WTC11 (cell line): Measurements from ENCODE around the gene GNRH2. TPM values are rescaled to one million over a fixed set of nuclear protein-coding genes. Genes with fewer than 3 reads are reported as not detected.

Experiments used
- ATAC-seq: fragments of 200-7000 bp; cut with Tn5 transposase; 2 replicates; pipeline ENCODE4 v1.10.0; 2021; ENCODE audit warnings: mild to moderate bottlenecking, moderate library complexity
- CTCF ChIA-PET: fragments of 300-600 bp; sonication (Branson Sonifier 250); formaldehyde crosslinking; loops from one replicate; lab custom pipeline; 2021; ENCODE audit warnings: antibody characterized with exemption; lab: Charles Lee
- POLR2A ChIA-PET: fragments of 350-600 bp; sonication (Branson Sonifier 250); formaldehyde crosslinking; loops from one replicate; lab custom pipeline; 2021; ENCODE audit warnings: antibody characterized with exemption; lab: Charles Lee
- DNase-seq: peaks from one replicate; pipeline ENCODE4 v3.0.0; 2021; ENCODE audit warnings: low spot score
- H3K27ac Mint-ChIP-seq: 2 replicates; pipeline ENCODE4 v1.8.0; 2021; ENCODE audit warnings: mixed read lengths
- H3K27me3 Mint-ChIP-seq: 2 replicates; pipeline ENCODE4 v1.8.0; 2021; ENCODE audit warnings: low read depth, mild to moderate bottlenecking, moderate library complexity, mixed read lengths
- H3K36me3 Mint-ChIP-seq: 2 replicates; pipeline ENCODE4 v1.8.0; 2021; ENCODE audit warnings: mixed read lengths
- H3K4me1 Mint-ChIP-seq: 2 replicates; pipeline ENCODE4 v1.8.0; 2022; ENCODE audit warnings: mixed read lengths
- H3K4me3 Mint-ChIP-seq: 2 replicates; pipeline ENCODE4 v1.8.0; 2021; ENCODE audit warnings: mild to moderate bottlenecking, moderate library complexity, mixed read lengths
- H3K9me3 Mint-ChIP-seq: 2 replicates; pipeline ENCODE4 v1.8.0; 2021; ENCODE audit warnings: mixed read lengths
- ARID4B ChIP-seq: sonication (generic); formaldehyde crosslinking; IDR thresholded peaks from 2 replicates; pipeline ENCODE4 v1.8.0; 2023; ENCODE audit warnings: missing genetic modification reagents, mild to moderate bottlenecking, borderline replicate concordance
- ATF1 ChIP-seq: sonication (generic); formaldehyde crosslinking; IDR thresholded peaks from 2 replicates; pipeline ENCODE4 v1.8.1; 2023; ENCODE audit warnings: mild to moderate bottlenecking, moderate library complexity, missing genetic modification reagents
- CBFB ChIP-seq: sonication (generic); formaldehyde crosslinking; IDR thresholded peaks from 2 replicates; pipeline ENCODE4 v1.8.1; 2022; ENCODE audit warnings: mild to moderate bottlenecking, low read depth, missing genetic modification reagents
- CTCF ChIP-seq: fragments of 200-600 bp; IDR thresholded peaks from 2 replicates; pipeline ENCODE4 v1.8.0; 2022; ENCODE audit warnings: antibody characterized with exemption
- GRHL2 ChIP-seq: fragments of 250-450 bp; sonication (Bioruptor Pico); IDR thresholded peaks from 2 replicates; pipeline ENCODE4 v1.8.0; 2022; ENCODE audit warnings: mild to moderate bottlenecking, moderate library complexity; ENCODE audit not compliant: insufficient replicate concordance, severe bottlenecking
- IRF1 ChIP-seq: sonication (generic); formaldehyde crosslinking; IDR thresholded peaks from 2 replicates; pipeline ENCODE4 v1.8.0; 2023; ENCODE audit warnings: missing genetic modification reagents
- NFE2L1 ChIP-seq: sonication (generic); formaldehyde crosslinking; IDR thresholded peaks from 2 replicates; pipeline ENCODE4 v1.8.1; 2023; ENCODE audit warnings: missing genetic modification reagents
- PRDM15 ChIP-seq: sonication (generic); formaldehyde crosslinking; IDR thresholded peaks from 2 replicates; pipeline ENCODE4 v1.8.0; 2022; ENCODE audit warnings: missing genetic modification reagents
- RORB ChIP-seq: fragments of 250-450 bp; sonication (Bioruptor Pico); IDR thresholded peaks from 2 replicates; pipeline ENCODE4 v1.9.0; 2021; ENCODE audit warnings: mild to moderate bottlenecking
- SP1 ChIP-seq: sonication (generic); formaldehyde crosslinking; conservative IDR thresholded peaks from 2 replicates; pipeline ENCODE4 v1.8.1; 2022; ENCODE audit warnings: missing genetic modification reagents
- ZNF219 ChIP-seq: sonication (generic); formaldehyde crosslinking; IDR thresholded peaks from 2 replicates; pipeline ENCODE4 v1.8.0; 2023; ENCODE audit warnings: missing genetic modification reagents, mild to moderate bottlenecking, borderline replicate concordance
- ZNF263 ChIP-seq: sonication (generic); formaldehyde crosslinking; IDR thresholded peaks from 2 replicates; pipeline ENCODE4 v1.8.1; 2022; ENCODE audit warnings: low read depth, mild to moderate bottlenecking, moderate library complexity, missing genetic modification reagents
- total RNA-seq: library from RNA; stranded (reverse); gene quantifications from 3 replicates; pipeline ENCODE4 v1.2.3, GENCODE V29; 2021
- TF ChIP-seq, protein P1 (sequence below): sonication (generic); formaldehyde crosslinking; IDR thresholded peaks from 2 replicates; pipeline ENCODE4 v1.8.0; 2022; ENCODE audit warnings: mild to moderate bottlenecking, missing genetic modification reagents
- TF ChIP-seq, protein P2 (sequence below): fragments of 250-450 bp; sonication (Bioruptor Pico); IDR thresholded peaks from 2 replicates; pipeline ENCODE4 v1.9.0; 2021; ENCODE audit warnings: mild to moderate bottlenecking
- TF ChIP-seq, protein P3 (sequence below): sonication (generic); formaldehyde crosslinking; IDR thresholded peaks from 2 replicates; pipeline ENCODE4 v1.8.1; 2023; ENCODE audit warnings: mild to moderate bottlenecking, missing genetic modification reagents

Gene GNRH2
- total RNA-seq, 1 experiment from 2014 or later, result 1.1 TPM

GRCh38 chr20:3038454-3038853 lies 5.0 kb upstream of the GNRH2 start (continued):
- TF ChIP-seq, protein P1, sequence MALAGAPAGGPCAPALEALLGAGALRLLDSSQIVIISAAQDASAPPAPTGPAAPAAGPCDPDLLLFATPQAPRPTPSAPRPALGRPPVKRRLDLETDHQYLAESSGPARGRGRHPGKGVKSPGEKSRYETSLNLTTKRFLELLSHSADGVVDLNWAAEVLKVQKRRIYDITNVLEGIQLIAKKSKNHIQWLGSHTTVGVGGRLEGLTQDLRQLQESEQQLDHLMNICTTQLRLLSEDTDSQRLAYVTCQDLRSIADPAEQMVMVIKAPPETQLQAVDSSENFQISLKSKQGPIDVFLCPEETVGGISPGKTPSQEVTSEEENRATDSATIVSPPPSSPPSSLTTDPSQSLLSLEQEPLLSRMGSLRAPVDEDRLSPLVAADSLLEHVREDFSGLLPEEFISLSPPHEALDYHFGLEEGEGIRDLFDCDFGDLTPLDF (CRISPR knock-in tag), result no peak
- no peak for TF ChIP-seq ATF1

DNA sequence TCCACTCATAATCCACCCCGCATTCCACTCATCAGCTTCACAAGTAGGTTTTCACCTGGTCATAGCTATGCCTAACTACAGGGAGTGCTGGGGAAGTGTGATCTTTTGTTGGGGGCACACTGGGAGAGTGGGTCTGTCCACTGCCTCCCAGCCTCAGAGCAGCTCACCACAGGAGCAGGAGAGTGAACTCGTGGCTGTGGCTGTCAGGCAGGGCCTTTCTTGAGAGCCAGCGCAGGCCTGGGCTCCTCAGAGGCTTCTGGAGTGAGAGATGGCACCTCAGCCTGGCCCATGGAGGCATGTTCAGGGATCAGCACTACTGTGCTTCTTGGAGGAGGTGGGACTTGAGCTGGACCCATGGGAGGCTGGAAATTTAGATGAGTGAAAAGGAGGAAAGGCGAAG lies 4.0 kb upstream of the GNRH2 start:
- ATAC-seq (no peak), DNase-seq (no peak)
- no peak overlapping the region; the same call in 1 of the 2 replicates for H3K27ac Mint-ChIP-seq
- H3K27me3 Mint-ChIP-seq, result no peaks in the 10 kb centered on the region
- ChIA-PET POLR2A (no interaction called here), CTCF (interaction anchor here (1.6 kb wide), 1 partner anchor 174 kb away, joined by 5 read pairs; no protein-coding TSS in a partner anchor)
- TF ChIP-seq PRDM15 (CRISPR knock-in tag) (no peak), SP1 (CRISPR knock-in tag) (no peak), NFE2L1 (CRISPR knock-in tag) (no peak), ARID4B (CRISPR knock-in tag) (no peak), ZNF219 (CRISPR knock-in tag) (no peak), ZNF263 (CRISPR knock-in tag) (no peak), IRF1 (no peak), RORB (CRISPR knock-in tag) (no peak), GRHL2 (CRISPR knock-in tag) (no peak), CBFB (CRISPR knock-in tag) (no peak), CTCF (no peak)
- TF ChIP-seq, protein P2, sequence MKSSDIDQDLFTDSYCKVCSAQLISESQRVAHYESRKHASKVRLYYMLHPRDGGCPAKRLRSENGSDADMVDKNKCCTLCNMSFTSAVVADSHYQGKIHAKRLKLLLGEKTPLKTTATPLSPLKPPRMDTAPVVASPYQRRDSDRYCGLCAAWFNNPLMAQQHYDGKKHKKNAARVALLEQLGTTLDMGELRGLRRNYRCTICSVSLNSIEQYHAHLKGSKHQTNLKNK (CRISPR knock-in tag), result no peak
- TF ChIP-seq, protein P3, sequence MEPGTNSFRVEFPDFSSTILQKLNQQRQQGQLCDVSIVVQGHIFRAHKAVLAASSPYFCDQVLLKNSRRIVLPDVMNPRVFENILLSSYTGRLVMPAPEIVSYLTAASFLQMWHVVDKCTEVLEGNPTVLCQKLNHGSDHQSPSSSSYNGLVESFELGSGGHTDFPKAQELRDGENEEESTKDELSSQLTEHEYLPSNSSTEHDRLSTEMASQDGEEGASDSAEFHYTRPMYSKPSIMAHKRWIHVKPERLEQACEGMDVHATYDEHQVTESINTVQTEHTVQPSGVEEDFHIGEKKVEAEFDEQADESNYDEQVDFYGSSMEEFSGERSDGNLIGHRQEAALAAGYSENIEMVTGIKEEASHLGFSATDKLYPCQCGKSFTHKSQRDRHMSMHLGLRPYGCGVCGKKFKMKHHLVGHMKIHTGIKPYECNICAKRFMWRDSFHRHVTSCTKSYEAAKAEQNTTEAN (CRISPR knock-in tag), result no peak
- TF ChIP-seq, all 79 proteins: peak for 0
- Mint-ChIP-seq H3K36me3 (peaks cover 45% of the 10 kb centered on the region), H3K4me3 (no peak overlapping the region), H3K4me1 (peaks cover 15% of the 10 kb centered on the region), H3K9me3 (no peaks in the 10 kb centered on the region)
